ENCODE results near the gene CDH2. TPM values are rescaled to one million over a fixed set of nuclear protein-coding genes. Genes with fewer than 3 reads are reported as not detected.

Gene CDH2
- total RNA-seq, 1 experiment from 2014 or later = 34.0 TPM

DNA sequence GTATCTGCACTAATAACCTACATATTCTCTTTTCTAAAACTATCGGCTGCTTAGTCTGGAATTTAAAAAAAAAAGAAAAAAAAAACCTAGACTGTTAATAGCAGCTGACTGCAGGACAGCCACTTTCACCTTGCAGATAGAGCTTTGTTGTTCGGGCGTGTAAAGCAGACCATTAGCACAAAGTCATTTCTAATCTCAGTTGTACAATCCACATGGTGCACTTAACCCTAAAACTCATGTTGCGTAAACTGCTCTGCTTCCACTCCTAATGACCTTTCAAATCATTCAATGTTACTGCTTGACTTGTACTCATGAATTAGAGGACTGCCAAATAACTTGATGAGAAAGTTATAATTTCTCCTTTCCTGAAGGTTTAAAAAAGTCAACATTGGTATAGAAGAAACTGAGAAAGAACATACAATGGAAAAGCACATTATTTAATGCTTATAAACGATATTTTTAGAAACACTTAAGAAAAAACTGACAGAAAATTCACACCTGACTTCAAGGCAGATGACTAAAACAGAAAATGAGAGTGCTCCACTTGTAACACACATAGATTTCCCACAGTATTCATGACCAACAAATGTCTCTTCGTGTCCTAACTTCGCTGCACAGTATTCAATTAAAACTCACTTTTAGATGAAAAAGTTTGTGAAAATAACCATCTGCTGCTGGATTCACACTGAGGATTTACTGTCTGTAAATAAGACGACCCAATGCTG is 2.6 kb downstream of the CDH2 start:
- Histone ChIP-seq H3K9me2 (replicated peaks; ENCODE audit: low read length) (no peaks in the 10 kb centered on the region), H4K20me1 (ENCODE audit: low read length) (0 out of 2 replicates have a peak, but pooled peaks cover 7% of the 10 kb centered on the region), H3K4me3 (ENCODE audit: low read length) (peak overlapping the region; percentile 93), H2AFZ (ENCODE audit: low read length) (peak overlapping the region; percentile 76; the same call in 1 of the 2 replicates), H3K79me2 (ENCODE audit: low read length) (peaks cover 73% of the 10 kb centered on the region), H3K9me3 (ENCODE audit: low read length) (no peaks in the 10 kb centered on the region), H3K36me3 (ENCODE audit: low read depth, low read length) (no peaks in the 10 kb centered on the region), H3K4me2 (ENCODE audit: low read length) (peak overlapping the region; percentile 92), H3K27ac (ENCODE audit: low read length) (no peak overlapping the region), H3K9ac (ENCODE audit: low read length) (peak overlapping the region; percentile 51; the same call in 1 of the 2 replicates), H3K27me3 (ENCODE audit: low read length) (no peaks in the 10 kb centered on the region), H3F3A (ENCODE audit: low read length, unreplicated experiment) (no peaks in the 10 kb centered on the region), H3K4me1 (ENCODE audit: insufficient read depth, low read length) (peaks cover 37% of the 10 kb centered on the region)
- no TSS peak for BruUV-seq (replicated peaks)
- TF ChIP-seq EZH2phosphoT487 (IDR thresholded peaks at IDR 0.05; ENCODE audit: borderline replicate concordance, low read length) = no peak
- TF ChIP-seq, protein P1, sequence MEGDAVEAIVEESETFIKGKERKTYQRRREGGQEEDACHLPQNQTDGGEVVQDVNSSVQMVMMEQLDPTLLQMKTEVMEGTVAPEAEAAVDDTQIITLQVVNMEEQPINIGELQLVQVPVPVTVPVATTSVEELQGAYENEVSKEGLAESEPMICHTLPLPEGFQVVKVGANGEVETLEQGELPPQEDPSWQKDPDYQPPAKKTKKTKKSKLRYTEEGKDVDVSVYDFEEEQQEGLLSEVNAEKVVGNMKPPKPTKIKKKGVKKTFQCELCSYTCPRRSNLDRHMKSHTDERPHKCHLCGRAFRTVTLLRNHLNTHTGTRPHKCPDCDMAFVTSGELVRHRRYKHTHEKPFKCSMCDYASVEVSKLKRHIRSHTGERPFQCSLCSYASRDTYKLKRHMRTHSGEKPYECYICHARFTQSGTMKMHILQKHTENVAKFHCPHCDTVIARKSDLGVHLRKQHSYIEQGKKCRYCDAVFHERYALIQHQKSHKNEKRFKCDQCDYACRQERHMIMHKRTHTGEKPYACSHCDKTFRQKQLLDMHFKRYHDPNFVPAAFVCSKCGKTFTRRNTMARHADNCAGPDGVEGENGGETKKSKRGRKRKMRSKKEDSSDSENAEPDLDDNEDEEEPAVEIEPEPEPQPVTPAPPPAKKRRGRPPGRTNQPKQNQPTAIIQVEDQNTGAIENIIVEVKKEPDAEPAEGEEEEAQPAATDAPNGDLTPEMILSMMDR (conservative IDR thresholded peaks at IDR 0.05; ENCODE audit: low read depth, low read length) = no peak
- TF ChIP-seq EZH2 (IDR thresholded peaks at IDR 0.05; ENCODE audit: low read length, unreplicated experiment) = no peak
- ChIA-PET CTCF (no interaction called here), POLR2A (ENCODE audit: unreplicated experiment) (no interaction called here)
- intact Hi-C loops (cut with micrococcal nuclease) = loop anchor here (10.0 kb wide), 1 partner anchor 980 kb away; no protein-coding TSS in a partner anchor
- DNase-seq (no peak), ATAC-seq (no peak)

DNA sequence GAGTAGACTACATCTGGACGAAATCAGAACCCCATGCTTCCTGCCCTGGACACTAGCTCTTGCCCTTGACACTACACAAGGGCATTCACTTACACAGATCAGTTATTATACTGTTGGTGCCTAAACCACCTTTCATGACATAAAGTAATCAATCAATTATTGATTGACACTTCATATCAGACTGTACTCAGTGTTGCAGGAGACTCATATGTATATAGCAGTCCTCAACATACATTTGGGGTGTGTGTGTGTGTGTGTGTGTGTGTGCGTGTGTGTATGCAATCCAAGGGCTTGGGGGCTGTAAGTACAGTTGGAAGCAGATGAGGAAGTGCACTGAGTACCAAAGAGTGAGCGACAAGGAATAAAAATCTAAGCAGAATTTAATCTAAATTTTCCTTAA is 5.1 kb downstream of the CDH2 start:
- Histone ChIP-seq H3K4me2 (ENCODE audit: low read length) (no peak overlapping the region), H4K20me1 (ENCODE audit: low read length) (0 out of 2 replicates have a peak, but pooled peaks cover 7% of the 10 kb centered on the region)
- intact Hi-C loops (cut with micrococcal nuclease) = loop anchor here (10.0 kb wide), 1 partner anchor 983 kb away; no protein-coding TSS in a partner anchor

More for the DNA sequence above, 5.1 kb downstream of the CDH2 start:
- ChIA-PET POLR2A (ENCODE audit: unreplicated experiment) (no interaction called here), CTCF (interaction anchor here (0.7 kb wide), 1 partner anchor 422 kb away, joined by 13 read pairs; no protein-coding TSS in a partner anchor)
- H3K36me3 ChIP-seq (ENCODE audit: low read depth, low read length) = no peaks in the 10 kb centered on the region
- H3K4me1 ChIP-seq (ENCODE audit: insufficient read depth, low read length) = peaks cover 27% of the 10 kb centered on the region
- DNase-seq (no peak), ATAC-seq (no peak)
- H3K9me2 ChIP-seq (replicated peaks; ENCODE audit: low read length) = no peaks in the 10 kb centered on the region
- no peaks in the 10 kb centered on the region for H3K27me3 ChIP-seq (ENCODE audit: low read length)
- no peak overlapping the region for H2AFZ ChIP-seq (ENCODE audit: low read length)
- no TSS peak for BruUV-seq (replicated peaks)
- H3K9ac ChIP-seq (ENCODE audit: low read length) = no peak overlapping the region
- no peak overlapping the region for H3K4me3 ChIP-seq (ENCODE audit: low read length)
- H3K79me2 ChIP-seq (ENCODE audit: low read length) = peaks cover 96% of the 10 kb centered on the region
- H3F3A ChIP-seq (ENCODE audit: low read length, unreplicated experiment) = no peaks in the 10 kb centered on the region
- TF ChIP-seq, protein P1 (conservative IDR thresholded peaks at IDR 0.05; ENCODE audit: low read depth, low read length) = no peak
- TF ChIP-seq EZH2 (IDR thresholded peaks at IDR 0.05; ENCODE audit: low read length, unreplicated experiment) (no peak), EZH2phosphoT487 (IDR thresholded peaks at IDR 0.05; ENCODE audit: borderline replicate concordance, low read length) (no peak)
- no peak overlapping the region for H3K27ac ChIP-seq (ENCODE audit: low read length)
- no peaks in the 10 kb centered on the region for H3K9me3 ChIP-seq (ENCODE audit: low read length)

Data from PC-3 (cell line).